BLaER1 (cell line): ENCODE results near the gene GSTT2.
"Not testable (repeated sequence)": the region's sequence is repeated elsewhere in the genome, so short reads cannot be mapped to it uniquely, and the experiment has no call there.

ENCODE experiments used
- H3K27ac ChIP-seq: shearing (Covaris generic); formaldehyde crosslinking; 2 replicates; pipeline ENCODE4 v1.8.1; 2022
- H3K27me3 ChIP-seq: shearing (Covaris generic); formaldehyde crosslinking; 2 replicates; pipeline ENCODE4 v1.8.1; 2022
- H3K36me3 ChIP-seq: shearing (Covaris generic); formaldehyde crosslinking; 2 replicates; pipeline ENCODE4 v1.8.1; 2022
- H3K4me1 ChIP-seq: shearing (Covaris generic); formaldehyde crosslinking; 2 replicates; pipeline ENCODE4 v1.8.1; 2022
- H3K4me2 ChIP-seq: shearing (Covaris generic); formaldehyde crosslinking; 2 replicates; pipeline ENCODE4 v1.8.1; 2022
- H3K4me3 ChIP-seq: shearing (Covaris generic); formaldehyde crosslinking; 2 replicates; pipeline ENCODE4 v1.8.1; 2022
- H3K9ac ChIP-seq: shearing (Covaris generic); formaldehyde crosslinking; 2 replicates; pipeline ENCODE4 v1.8.1; 2022
- H3K9me3 ChIP-seq: shearing (Covaris generic); formaldehyde crosslinking; 2 replicates; pipeline ENCODE4 v1.8.1; 2022
- H4K20me1 ChIP-seq: shearing (Covaris generic); formaldehyde crosslinking; 2 replicates; pipeline ENCODE4 v1.8.1; 2022
- Cebpa-rat ChIP-seq: shearing (Covaris generic); IDR thresholded peaks from 2 replicates; pipeline ENCODE4 v1.8.1; 2022

The GSTT2 gene

DNA sequence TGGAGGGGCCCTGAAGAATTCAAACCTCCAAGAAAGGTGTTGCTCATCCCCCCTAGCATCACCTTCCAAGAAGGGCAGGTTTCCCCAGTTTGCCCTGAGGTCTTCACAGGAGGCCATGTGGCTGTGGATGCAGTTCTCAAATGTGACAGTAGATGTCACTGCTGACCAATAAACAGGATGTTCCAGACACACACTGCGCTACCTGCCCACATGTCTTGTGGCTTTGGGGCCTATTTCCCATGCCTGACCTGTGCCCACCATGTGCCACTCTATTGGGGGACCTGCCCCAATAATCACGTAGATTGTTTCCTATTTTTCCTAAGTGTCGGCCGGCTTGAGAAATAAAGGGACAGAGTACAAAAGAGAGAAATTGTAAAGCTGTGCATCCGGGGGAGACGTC, 4.5 kb downstream of the GSTT2 start:
- Histone ChIP-seq H3K27me3 (peaks cover 10% of the 10 kb centered on the region), H3K4me3 (no peak overlapping the region), H3K4me1 (no peaks in the 10 kb centered on the region), H3K4me2 (no peak overlapping the region), H4K20me1 (no peaks in the 10 kb centered on the region), H3K27ac (no peak overlapping the region), H3K9me3 (no peaks in the 10 kb centered on the region), H3K36me3 (no peaks in the 10 kb centered on the region), H3K9ac (no peak overlapping the region)
- no peak for TF ChIP-seq Cebpa-rat

DNA sequence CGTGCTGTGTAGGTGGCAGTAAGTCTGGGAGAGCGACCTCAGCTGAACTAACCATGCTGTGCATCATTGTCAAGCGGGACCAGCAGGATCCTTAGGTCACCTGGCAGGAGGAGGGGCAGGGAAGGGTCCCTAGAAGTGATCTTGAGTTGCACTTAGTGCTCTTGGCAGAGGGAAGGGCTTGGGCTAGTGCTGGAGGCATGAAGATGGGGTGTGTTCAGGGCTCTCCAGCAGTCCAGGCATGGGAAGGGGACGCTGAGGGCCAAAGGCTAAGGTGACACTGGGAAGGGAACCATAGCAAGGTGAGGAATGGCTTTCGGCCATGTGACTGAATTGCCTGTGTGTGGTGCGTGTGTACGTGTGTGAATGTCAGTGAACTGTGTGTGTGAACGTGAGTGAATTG, 6.2 kb downstream of the GSTT2 start:
- not testable (repeated sequence) for H3K27ac ChIP-seq, H3K36me3 ChIP-seq, H3K4me3 ChIP-seq, H3K27me3 ChIP-seq, H3K4me1 ChIP-seq, H3K9ac ChIP-seq, H3K4me2 ChIP-seq, H3K9me3 ChIP-seq, H4K20me1 ChIP-seq

DNA sequence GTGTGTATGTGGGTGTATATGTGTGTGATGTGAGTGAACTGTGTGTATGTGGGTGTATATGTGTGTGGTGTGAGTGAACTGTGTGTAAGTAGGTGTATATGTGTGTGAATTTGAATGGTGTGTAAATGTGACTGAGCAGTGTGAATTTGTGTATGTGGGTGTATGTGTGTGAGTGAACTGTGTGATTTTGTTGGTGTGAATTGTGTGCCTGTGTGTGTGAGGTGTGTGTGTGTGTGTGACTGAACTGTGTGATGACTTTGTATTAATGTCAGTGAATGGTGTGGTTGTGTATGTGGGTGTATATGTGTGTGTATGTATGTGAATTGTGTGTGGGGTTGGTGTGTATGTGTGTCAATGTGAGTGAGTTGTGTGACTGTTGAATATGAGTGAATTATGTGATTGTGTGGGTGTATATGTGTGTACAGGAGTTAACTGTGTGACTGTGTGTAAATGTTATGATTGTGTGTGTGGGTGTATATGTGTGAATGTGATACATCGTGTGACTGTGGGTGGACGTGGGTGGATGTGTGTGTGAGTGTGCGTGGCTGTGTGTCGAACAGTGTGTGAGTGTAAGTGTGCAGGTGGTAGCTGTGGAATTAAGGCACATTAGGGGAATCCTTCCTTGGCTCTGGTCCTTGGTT, 6.7 kb downstream of the GSTT2 start:
- not testable (repeated sequence) for H4K20me1 ChIP-seq, H3K4me2 ChIP-seq, H3K27ac ChIP-seq, H3K9ac ChIP-seq, H3K9me3 ChIP-seq, H3K27me3 ChIP-seq, H3K4me3 ChIP-seq, H3K36me3 ChIP-seq, H3K4me1 ChIP-seq

DNA sequence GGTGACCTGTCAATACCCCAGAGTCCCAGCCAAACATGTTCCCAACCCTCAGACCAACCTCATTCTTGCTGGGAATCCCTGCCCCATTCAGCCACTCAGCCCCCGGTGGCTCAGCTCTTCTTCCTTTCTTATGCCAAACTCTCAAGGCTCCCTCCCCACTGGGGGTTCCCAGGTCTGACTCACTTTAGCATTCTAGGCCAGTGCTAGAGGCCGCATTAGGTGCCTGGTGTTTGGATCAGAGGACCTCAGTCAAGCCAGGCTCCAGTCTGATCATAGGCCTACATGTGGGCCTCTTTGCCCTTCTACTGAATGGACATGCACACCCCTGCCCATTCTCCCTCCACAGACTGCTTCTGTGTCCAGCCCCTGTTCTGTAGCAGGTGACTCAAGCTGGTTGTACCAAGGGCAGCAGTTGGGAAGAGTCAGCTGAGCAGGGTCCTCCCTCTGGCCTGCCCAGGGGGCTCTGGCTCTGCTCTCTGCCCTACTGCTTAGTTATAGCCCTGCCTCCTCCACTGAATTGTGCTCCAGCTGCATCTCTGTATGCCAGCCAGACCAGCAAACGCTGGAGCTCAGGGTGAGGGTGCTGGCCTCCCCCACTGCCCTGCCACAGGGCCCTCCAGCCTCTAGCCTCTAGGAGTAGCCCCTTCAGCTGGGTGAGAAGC, 9.8 kb downstream of the GSTT2 start:
- H4K20me1 ChIP-seq, H3K4me3 ChIP-seq: not testable (repeated sequence)

DNA sequence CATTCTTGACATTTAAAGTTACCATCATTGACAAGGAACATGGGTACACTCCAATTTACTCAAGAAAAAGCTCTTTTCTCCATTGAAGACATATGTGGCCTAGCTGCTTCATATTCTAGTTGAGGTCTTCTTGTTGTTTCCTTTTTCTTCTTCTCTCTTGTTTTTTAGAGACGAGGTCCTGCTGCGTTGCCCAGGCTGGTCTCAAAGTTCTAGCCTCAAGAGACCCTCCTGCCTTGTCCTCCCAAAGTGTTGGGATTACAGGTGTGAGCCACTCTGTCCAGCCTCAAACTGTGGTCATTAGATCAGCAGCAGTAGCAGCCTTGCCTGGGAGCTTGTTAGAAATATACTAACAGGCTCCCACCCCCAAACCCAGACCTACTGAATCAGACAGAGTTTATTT, 13.1 kb downstream of the GSTT2 start:
- H3K27me3 ChIP-seq, H3K4me2 ChIP-seq, H3K9me3 ChIP-seq, H3K4me1 ChIP-seq, H3K27ac ChIP-seq, H3K9ac ChIP-seq, H4K20me1 ChIP-seq, H3K4me3 ChIP-seq, H3K36me3 ChIP-seq: not testable (repeated sequence)

More for the DNA sequence above, 9.8 kb downstream of the GSTT2 start:
- not testable (repeated sequence) for H3K27ac ChIP-seq, H3K4me2 ChIP-seq, H3K4me1 ChIP-seq, H3K27me3 ChIP-seq, H3K9me3 ChIP-seq, H3K36me3 ChIP-seq, H3K9ac ChIP-seq

DNA sequence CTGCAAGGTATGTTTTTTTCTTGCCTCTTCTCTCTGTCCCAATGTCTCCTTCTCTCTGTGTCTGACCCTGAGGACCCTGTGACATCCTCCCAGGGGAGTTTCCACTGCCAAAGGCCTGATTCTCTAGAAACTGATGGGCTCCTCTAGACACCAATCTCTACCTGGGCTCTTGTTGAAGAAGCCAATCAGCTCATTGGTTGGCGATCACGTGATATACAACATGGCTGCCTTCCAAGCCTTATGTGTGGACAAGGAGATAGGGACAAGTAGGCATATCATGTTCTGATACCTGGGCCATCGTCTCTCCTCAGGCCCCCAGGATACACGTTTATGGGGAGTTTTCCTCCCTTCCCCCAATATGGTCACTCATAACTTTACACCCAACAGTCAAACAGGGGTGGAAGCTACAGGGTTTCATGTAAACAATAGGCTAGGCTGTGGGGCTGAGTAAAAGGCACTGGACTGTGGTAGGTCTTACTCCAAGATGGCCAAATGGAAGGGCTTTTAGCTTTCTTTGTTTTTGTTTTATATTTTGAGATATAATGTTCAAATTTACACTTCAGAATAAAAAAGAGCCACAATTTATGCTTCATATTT, 13.7 kb downstream of the GSTT2 start:
- H3K36me3 ChIP-seq, H3K4me3 ChIP-seq, H3K4me2 ChIP-seq, H3K27me3 ChIP-seq, H3K4me1 ChIP-seq, H3K9me3 ChIP-seq, H4K20me1 ChIP-seq, H3K9ac ChIP-seq, H3K27ac ChIP-seq: not testable (repeated sequence)

DNA sequence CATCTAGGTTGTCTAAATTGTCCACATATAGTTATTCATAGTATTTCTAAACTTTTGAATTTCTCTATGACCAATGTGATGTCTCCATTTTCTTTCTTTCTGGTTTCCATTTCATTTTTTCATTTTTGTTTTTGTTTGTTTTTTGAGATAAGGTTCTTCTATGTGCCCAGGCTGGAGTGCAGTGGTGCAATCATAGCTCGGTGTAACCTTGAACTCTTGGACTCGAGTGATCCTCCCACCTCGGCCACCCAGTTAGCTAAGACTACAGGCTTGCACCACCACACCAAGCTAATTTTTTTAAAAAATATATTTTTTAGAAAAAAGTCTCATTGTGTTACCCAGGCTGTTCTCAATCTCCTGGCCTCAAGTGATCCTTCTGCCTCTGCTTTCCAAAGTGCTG, 17.2 kb downstream of the GSTT2 start:
- no peak for TF ChIP-seq Cebpa-rat

DNA sequence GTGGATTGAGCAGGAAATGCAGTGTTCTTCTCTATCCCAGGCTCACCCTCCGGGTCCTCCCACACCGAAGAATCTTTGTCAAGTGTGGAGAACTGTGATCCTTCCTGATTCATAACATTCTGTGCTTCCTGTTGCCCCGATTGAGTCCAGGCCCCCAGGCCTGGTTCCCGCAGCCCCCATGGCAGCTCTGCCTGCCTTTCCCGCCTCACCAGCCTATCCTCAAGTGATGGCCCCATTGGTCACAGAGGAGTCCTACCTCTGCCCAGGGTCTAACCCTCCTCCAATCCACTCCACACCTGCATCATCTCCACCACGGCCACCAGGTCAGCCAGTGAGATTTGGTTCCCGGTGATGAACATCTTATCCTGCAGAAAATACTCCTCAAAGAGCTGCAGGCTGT, 19.8 kb downstream of the GSTT2 start:
- not testable (repeated sequence) for H3K9ac ChIP-seq, H3K27me3 ChIP-seq, H4K20me1 ChIP-seq, H3K4me3 ChIP-seq, H3K4me1 ChIP-seq, H3K9me3 ChIP-seq, H3K27ac ChIP-seq, H3K36me3 ChIP-seq, H3K4me2 ChIP-seq

More for the DNA sequence above, 17.2 kb downstream of the GSTT2 start:
- Histone ChIP-seq H3K27me3 (no peaks in the 10 kb centered on the region), H4K20me1 (no peaks in the 10 kb centered on the region), H3K4me1 (no peaks in the 10 kb centered on the region), H3K4me2 (no peak overlapping the region), H3K27ac (no peak overlapping the region), H3K4me3 (no peak overlapping the region), H3K9me3 (no peaks in the 10 kb centered on the region), H3K9ac (no peak overlapping the region), H3K36me3 (no peaks in the 10 kb centered on the region)

DNA sequence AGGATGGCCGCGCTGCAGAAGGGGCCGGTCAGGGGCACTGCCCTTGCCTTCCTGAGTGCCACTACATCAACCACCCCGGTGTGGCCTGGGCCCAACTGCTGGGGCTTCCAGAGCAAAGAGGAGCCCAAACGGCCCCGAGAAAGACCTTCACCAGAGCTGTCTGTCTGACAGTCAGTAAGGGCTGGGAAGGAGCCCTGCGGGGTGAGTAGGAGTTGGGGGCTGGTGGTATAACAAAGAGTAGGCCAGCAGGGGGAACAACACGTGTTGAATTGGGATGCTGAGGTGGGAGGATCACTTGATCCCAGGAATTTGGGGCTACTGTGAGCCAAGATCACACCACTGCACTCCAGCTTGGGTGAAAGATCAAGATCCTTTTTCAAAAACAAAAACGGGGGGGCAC, 21.4 kb downstream of the GSTT2 start:
- Histone ChIP-seq H3K9ac (no peak overlapping the region), H4K20me1 (no peaks in the 10 kb centered on the region), H3K27me3 (no peaks in the 10 kb centered on the region), H3K4me2 (no peak overlapping the region), H3K4me1 (peaks cover 18% of the 10 kb centered on the region), H3K27ac (no peak overlapping the region), H3K9me3 (no peaks in the 10 kb centered on the region), H3K4me3 (no peak overlapping the region), H3K36me3 (no peaks in the 10 kb centered on the region)
- no peak for TF ChIP-seq Cebpa-rat

DNA sequence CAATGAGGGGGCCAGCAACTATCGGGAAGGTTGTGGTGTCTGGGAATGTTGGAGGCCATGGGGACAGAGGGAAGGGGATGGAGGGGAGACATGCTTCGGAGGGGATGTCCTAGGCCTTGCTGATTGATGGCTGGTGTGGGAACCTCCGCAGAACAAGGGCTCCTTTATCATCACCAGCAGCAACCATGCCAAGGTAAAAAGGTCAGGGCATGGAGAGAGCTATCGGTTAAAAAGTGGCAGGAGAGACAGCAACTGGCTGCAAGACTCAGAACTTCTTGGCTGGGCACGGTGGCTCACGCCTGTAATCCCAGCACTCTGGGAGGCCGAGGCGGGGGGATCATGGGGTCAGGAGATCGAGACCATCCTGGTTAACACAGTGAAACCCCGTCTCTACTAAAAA, 22.3 kb downstream of the GSTT2 start:
- H4K20me1 ChIP-seq, result no peaks in the 10 kb centered on the region
- H3K36me3 ChIP-seq, result no peaks in the 10 kb centered on the region
- no peaks in the 10 kb centered on the region for H3K9me3 ChIP-seq
- H3K9ac ChIP-seq, result no peak overlapping the region
- no peak overlapping the region for H3K4me3 ChIP-seq
- H3K27ac ChIP-seq, result no peak overlapping the region
- H3K27me3 ChIP-seq, result no peaks in the 10 kb centered on the region
- no peak for TF ChIP-seq Cebpa-rat
- H3K4me2 ChIP-seq, result no peak overlapping the region
- H3K4me1 ChIP-seq, result peaks cover 18% of the 10 kb centered on the region

DNA sequence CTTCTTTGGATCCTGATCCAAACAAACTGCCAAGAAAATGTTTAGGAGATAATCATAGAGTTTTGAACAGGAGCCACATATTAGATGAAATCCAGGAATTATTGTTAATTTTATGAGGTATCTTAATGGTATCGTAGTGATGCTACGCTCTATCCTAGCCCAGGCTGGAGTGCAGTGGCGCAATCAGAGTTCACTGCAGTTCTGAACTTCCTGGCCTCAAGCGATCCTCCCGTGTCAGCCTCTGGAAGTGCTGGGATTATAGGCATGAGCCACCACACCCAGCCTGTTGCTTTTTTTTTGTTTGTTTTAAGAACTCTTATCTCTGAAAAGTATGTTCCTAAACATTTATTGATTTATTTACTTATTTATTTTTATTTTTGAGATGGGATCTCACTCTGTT, 22.9 kb downstream of the GSTT2 start:
- no peaks in the 10 kb centered on the region for H4K20me1 ChIP-seq
- H3K4me2 ChIP-seq, result no peak overlapping the region
- no peak for TF ChIP-seq Cebpa-rat
- no peak overlapping the region for H3K27ac ChIP-seq
- peaks cover 18% of the 10 kb centered on the region for H3K4me1 ChIP-seq
- no peak overlapping the region for H3K9ac ChIP-seq
- H3K36me3 ChIP-seq, result no peaks in the 10 kb centered on the region
- no peaks in the 10 kb centered on the region for H3K27me3 ChIP-seq
- no peaks in the 10 kb centered on the region for H3K9me3 ChIP-seq
- H3K4me3 ChIP-seq, result no peak overlapping the region
